ENCODE results near the gene LRP1B. TPM values are rescaled to one million over a fixed set of nuclear protein-coding genes. Genes with fewer than 3 reads are reported as not detected.

LRP1B gene
- total RNA-seq, 1 donor from 2014 or later: 8.8 TPM

DNA sequence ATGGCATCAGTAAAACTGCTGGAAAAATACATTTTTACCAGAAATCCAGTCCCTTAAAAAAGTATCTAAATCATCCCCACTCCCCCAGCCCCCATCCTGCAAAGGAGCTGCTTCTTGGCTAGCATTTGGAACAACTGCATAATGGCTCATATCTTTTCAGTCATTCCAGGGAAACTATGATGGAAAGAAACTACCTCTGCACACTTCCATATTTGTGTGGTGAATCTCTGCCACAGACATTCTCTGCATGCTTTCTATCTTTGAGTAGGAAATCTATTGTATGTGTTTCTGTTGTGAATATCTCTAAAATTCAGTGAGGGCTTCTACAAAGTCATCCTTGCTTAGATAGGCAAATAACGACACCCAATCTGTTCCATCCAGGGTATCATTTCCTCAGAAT lies 632.3 kb downstream of the LRP1B start:
- H3K27me3 ChIP-seq: no peaks in the 10 kb centered on the region
- intact Hi-C loops (cut with DNase I): no loop called here
- no peak for DNase-seq (ENCODE audit: extremely low spot score in 2 of 2)
- H3K4me3 ChIP-seq: no peak overlapping the region
- H3K9me3 ChIP-seq: no peaks in the 10 kb centered on the region
- H3K4me1 ChIP-seq: no peaks in the 10 kb centered on the region
- no peaks in the 10 kb centered on the region for H3K36me3 ChIP-seq
- TF ChIP-seq POLR2AphosphoS5 (IDR thresholded peaks at IDR 0.05; ENCODE audit: insufficient read depth in 1 of 2, low read depth in 1 of 2) (no peak), POLR2A (IDR thresholded peaks at IDR 0.05) (no peak)
- TF ChIP-seq, protein P1, sequence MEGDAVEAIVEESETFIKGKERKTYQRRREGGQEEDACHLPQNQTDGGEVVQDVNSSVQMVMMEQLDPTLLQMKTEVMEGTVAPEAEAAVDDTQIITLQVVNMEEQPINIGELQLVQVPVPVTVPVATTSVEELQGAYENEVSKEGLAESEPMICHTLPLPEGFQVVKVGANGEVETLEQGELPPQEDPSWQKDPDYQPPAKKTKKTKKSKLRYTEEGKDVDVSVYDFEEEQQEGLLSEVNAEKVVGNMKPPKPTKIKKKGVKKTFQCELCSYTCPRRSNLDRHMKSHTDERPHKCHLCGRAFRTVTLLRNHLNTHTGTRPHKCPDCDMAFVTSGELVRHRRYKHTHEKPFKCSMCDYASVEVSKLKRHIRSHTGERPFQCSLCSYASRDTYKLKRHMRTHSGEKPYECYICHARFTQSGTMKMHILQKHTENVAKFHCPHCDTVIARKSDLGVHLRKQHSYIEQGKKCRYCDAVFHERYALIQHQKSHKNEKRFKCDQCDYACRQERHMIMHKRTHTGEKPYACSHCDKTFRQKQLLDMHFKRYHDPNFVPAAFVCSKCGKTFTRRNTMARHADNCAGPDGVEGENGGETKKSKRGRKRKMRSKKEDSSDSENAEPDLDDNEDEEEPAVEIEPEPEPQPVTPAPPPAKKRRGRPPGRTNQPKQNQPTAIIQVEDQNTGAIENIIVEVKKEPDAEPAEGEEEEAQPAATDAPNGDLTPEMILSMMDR (IDR thresholded peaks at IDR 0.05): no peak
- no peak overlapping the region for H3K27ac ChIP-seq

DNA sequence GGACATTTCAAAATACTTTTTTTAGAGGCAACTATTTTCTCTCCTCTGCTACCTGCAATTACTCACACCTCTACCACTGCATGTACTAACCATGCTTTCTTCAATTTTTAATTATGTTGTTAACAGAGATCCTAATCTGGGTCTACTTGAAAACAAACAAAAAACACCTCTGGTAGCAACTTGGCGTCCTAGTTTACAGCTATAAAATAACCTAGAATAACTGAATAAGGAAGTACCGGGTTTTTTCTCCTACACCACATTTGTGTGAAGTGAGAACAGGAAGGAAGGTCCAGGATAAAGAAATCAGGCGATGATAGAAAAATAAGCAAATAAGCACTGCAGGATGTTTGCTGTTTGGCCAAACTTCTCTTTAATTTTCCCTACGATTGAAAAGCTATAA lies 633.5 kb downstream of the LRP1B start:
- Histone ChIP-seq H3K4me1 (no peaks in the 10 kb centered on the region), H3K36me3 (no peaks in the 10 kb centered on the region), H3K27me3 (no peaks in the 10 kb centered on the region), H3K9me3 (no peaks in the 10 kb centered on the region), H3K4me3 (no peak overlapping the region), H3K27ac (no peak overlapping the region)
- DNase-seq (ENCODE audit: extremely low spot score in 2 of 2): no peak
- TF ChIP-seq POLR2AphosphoS5 (IDR thresholded peaks at IDR 0.05; ENCODE audit: insufficient read depth in 1 of 2, low read depth in 1 of 2) (no peak), POLR2A (IDR thresholded peaks at IDR 0.05) (no peak)
- TF ChIP-seq, protein P1 (IDR thresholded peaks at IDR 0.05): no peak
- intact Hi-C loops (cut with DNase I): no loop called here

DNA sequence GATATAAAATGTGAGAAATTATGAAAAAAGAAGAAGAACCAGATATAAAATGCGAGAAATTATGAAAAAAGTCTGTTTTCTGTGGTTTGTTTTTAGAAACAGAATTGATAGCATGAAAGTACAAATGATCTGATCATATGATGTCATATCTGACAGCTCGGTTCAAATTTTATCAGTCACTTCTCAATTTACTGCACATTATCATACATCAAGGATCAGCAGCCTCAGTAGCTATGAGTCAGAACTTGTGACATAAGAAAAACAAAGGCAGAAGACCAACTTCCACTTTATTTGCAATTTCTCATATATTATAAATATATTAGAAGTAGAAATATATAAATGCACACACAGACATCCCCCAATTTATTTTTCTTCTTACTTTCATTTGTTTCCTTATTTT lies 634.0 kb downstream of the LRP1B start:
- H3K36me3 ChIP-seq: no peaks in the 10 kb centered on the region
- TF ChIP-seq POLR2A (IDR thresholded peaks at IDR 0.05) (no peak), POLR2AphosphoS5 (IDR thresholded peaks at IDR 0.05; ENCODE audit: insufficient read depth in 1 of 2, low read depth in 1 of 2) (no peak)
- no peaks in the 10 kb centered on the region for H3K27me3 ChIP-seq
- H3K4me3 ChIP-seq: no peak overlapping the region
- DNase-seq (ENCODE audit: extremely low spot score in 2 of 2): no peak
- no peak overlapping the region for H3K27ac ChIP-seq
- no peaks in the 10 kb centered on the region for H3K9me3 ChIP-seq
- intact Hi-C loops (cut with DNase I): no loop called here
- no peaks in the 10 kb centered on the region for H3K4me1 ChIP-seq

DNA sequence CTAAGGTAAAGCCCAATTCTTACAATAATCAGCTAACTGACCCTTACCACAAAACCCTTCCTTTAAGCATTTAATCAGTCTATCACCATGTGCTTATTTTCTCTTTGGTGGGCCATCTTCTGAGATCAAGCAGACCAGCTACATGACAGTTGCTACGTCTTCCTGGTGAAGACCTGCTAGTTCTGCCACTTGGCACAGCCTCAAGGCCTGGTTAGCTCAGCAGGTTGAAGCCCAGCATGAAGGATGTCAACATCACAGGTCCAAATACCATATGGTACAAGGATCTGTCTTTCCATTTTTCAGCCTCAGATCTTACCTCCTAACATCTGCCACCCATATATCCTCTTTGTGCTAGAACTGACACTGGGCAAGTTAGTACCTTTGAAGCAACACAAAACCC lies 636.9 kb downstream of the LRP1B start:
- Histone ChIP-seq H3K27ac (no peak overlapping the region), H3K4me1 (no peaks in the 10 kb centered on the region), H3K9me3 (no peaks in the 10 kb centered on the region), H3K27me3 (no peaks in the 10 kb centered on the region), H3K36me3 (no peaks in the 10 kb centered on the region), H3K4me3 (no peak overlapping the region)
- TF ChIP-seq POLR2A (IDR thresholded peaks at IDR 0.05): no peak
- TF ChIP-seq POLR2AphosphoS5 (IDR thresholded peaks at IDR 0.05; ENCODE audit: insufficient read depth in 1 of 2, low read depth in 1 of 2): no peak
- TF ChIP-seq, protein P1 (IDR thresholded peaks at IDR 0.05): no peak
- intact Hi-C loops (cut with DNase I): no loop called here
- no peak for DNase-seq (ENCODE audit: extremely low spot score in 2 of 2)

DNA sequence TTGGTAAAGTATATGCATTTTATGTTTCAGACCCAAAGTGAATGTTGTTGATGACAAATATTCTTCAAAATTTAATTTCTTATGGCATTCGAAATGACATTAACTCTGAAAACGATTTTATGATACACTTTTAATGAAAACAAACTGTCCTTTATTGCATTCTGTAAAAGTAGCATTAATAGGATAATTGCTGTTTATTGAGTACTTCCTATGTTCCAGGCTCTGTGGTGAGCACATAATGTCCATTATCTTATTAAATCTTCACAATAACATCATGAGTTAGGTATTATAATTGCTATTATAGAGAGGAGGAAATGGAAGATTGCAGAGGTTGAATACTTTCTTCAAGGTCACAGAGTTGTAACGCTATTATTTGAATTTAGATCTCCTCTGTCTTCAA lies 638.0 kb downstream of the LRP1B start:
- Histone ChIP-seq H3K36me3 (no peaks in the 10 kb centered on the region), H3K4me3 (no peak overlapping the region), H3K27me3 (no peaks in the 10 kb centered on the region), H3K4me1 (no peaks in the 10 kb centered on the region), H3K27ac (no peak overlapping the region), H3K9me3 (no peaks in the 10 kb centered on the region)
- DNase-seq (ENCODE audit: extremely low spot score in 2 of 2): no peak
- intact Hi-C loops (cut with DNase I): no loop called here
- TF ChIP-seq POLR2A (IDR thresholded peaks at IDR 0.05) (no peak), POLR2AphosphoS5 (IDR thresholded peaks at IDR 0.05; ENCODE audit: insufficient read depth in 1 of 2, low read depth in 1 of 2) (no peak)
- TF ChIP-seq, protein P1 (IDR thresholded peaks at IDR 0.05): no peak

Data from vagina (tissue), 2 donors.